Pons (tissue), 1 donor: ENCODE results near the gene ROM1.
"Not testable (repeated sequence)": the region's sequence is repeated elsewhere in the genome, so short reads cannot be mapped to it uniquely, and the experiment has no call there.

Source experiments
- DNase-seq: peaks from one replicate; pipeline ENCODE4 v3.0.0-alpha.2; 2016; ENCODE audit warnings: low spot score

ROM1 gene

GRCh38 chr11:62612366-62613290, at the start of gene ROM1, which contains the start of gene EML3:
ROM1 (plus strand) TSS chr11:62613257; CDS start chr11:62613282, 25 bp downstream.
EML3 (minus strand) TSS chr11:62612775; CDS start chr11:62612457, 318 bp downstream.
- peak; percentile 82 for DNase-seq

- no peak for DNase-seq
These were observed 47.8 kb upstream of the ROM1 start for GRCh38 chr11:62565100-62565802.

- no peak for DNase-seq
These were observed 46.8 kb upstream of the ROM1 start for GRCh38 chr11:62566247-62566646.

GRCh38 chr11:62567018-62567633, 45.9 kb upstream of the ROM1 start:
- DNase-seq = no peak

GRCh38 chr11:62569611-62570010, 43.4 kb upstream of the ROM1 start:
- no peak for DNase-seq

GRCh38 chr11:62570903-62571302, 42.2 kb upstream of the ROM1 start:
- DNase-seq = not testable (repeated sequence)

GRCh38 chr11:62571493-62571892, 41.6 kb upstream of the ROM1 start:
- DNase-seq = not testable (repeated sequence)

- no peak for DNase-seq
These were observed 40.6 kb upstream of the ROM1 start for GRCh38 chr11:62572431-62572830.

GRCh38 chr11:62573006-62573591, 40.0 kb upstream of the ROM1 start:
- peak; percentile 26 for DNase-seq

GRCh38 chr11:62573592-62574362, 39.3 kb upstream of the ROM1 start, which contains the start of gene EEF1G:
EEF1G (minus strand) TSS chr11:62573891; CDS start chr11:62573842, 49 bp downstream.
- DNase-seq = peak; percentile 100

GRCh38 chr11:62574363-62575071, 38.5 kb upstream of the ROM1 start:
- DNase-seq = peak; percentile 38

GRCh38 chr11:62575156-62575555, 37.9 kb upstream of the ROM1 start:
- no peak for DNase-seq

- no peak for DNase-seq
These were observed 37.2 kb upstream of the ROM1 start for GRCh38 chr11:62575837-62576236.

- no peak for DNase-seq
These were observed 35.9 kb upstream of the ROM1 start for GRCh38 chr11:62577046-62577714.

- DNase-seq = no peak
These were observed 34.5 kb upstream of the ROM1 start for GRCh38 chr11:62578541-62578940.

- no peak for DNase-seq
These were observed 33.8 kb upstream of the ROM1 start for GRCh38 chr11:62579252-62579651.

GRCh38 chr11:62580959-62581715, 31.9 kb upstream of the ROM1 start:
- DNase-seq = no peak

GRCh38 chr11:62581735-62582134, 31.3 kb upstream of the ROM1 start:
- not testable (repeated sequence) for DNase-seq

- DNase-seq = not testable (repeated sequence)
These were observed 27.7 kb upstream of the ROM1 start for GRCh38 chr11:62585356-62585755.
